Pulmonary artery endothelial cell (primary cell): ENCODE results near the gene FKBP6. TPM values are rescaled to one million over a fixed set of nuclear protein-coding genes. Genes with fewer than 3 reads are reported as not detected.
"Not testable (repeated sequence)": the region's sequence is repeated elsewhere in the genome, so short reads cannot be mapped to it uniquely, and the experiment has no call there.

Experiments used
- DNase-seq: peaks from one replicate; pipeline ENCODE4 v3.0.0-alpha.2; 2011; ENCODE audit warnings: low read depth, low spot score
- total RNA-seq: library from RNA; depleted of rRNA; stranded (reverse); fragments of >200 nt; gene quantifications from 2 replicates; pipeline ENCODE4 v1.2.3, GENCODE V29; 2014

Gene FKBP6
- total RNA-seq, 1 donor from 2014 or later = not detected

- no peak for DNase-seq
Measured at GRCh38 chr7:73356159-73356558, 28.2 kb downstream of the FKBP6 start.

GRCh38 chr7:73358590-73359275 is 30.8 kb downstream of the FKBP6 start:
- DNase-seq = no peak

GRCh38 chr7:73359306-73359705 is 31.3 kb downstream of the FKBP6 start:
- no peak for DNase-seq

- no peak for DNase-seq
Measured at GRCh38 chr7:73359746-73360375, 31.9 kb downstream of the FKBP6 start.

GRCh38 chr7:73360590-73360989 is 32.6 kb downstream of the FKBP6 start:
- DNase-seq = not testable (repeated sequence)

- no peak for DNase-seq
Measured at GRCh38 chr7:73363225-73364005, 35.5 kb downstream of the FKBP6 start.

- no peak for DNase-seq
Measured at GRCh38 chr7:73364006-73364728, 36.2 kb downstream of the FKBP6 start.

GRCh38 chr7:73366127-73366526 is 38.2 kb downstream of the FKBP6 start:
- DNase-seq = no peak

- DNase-seq = no peak
Measured at GRCh38 chr7:73366990-73367389, 39.0 kb downstream of the FKBP6 start.

GRCh38 chr7:73369009-73369408 is 41.0 kb downstream of the FKBP6 start:
- no peak for DNase-seq

- DNase-seq = no peak
Measured at GRCh38 chr7:73369622-73370021, 41.7 kb downstream of the FKBP6 start.

- DNase-seq = no peak
Measured at GRCh38 chr7:73373741-73374140, 45.8 kb downstream of the FKBP6 start.

- DNase-seq = not testable (repeated sequence)
Measured at GRCh38 chr7:73376262-73376661, 48.3 kb downstream of the FKBP6 start.

- no peak for DNase-seq
Measured at GRCh38 chr7:73376671-73377412, 48.9 kb downstream of the FKBP6 start.

GRCh38 chr7:73377413-73378200 is 49.6 kb downstream of the FKBP6 start:
- DNase-seq = not testable (repeated sequence)

- no peak for DNase-seq
Measured at GRCh38 chr7:73382934-73383503, 55.1 kb downstream of the FKBP6 start.

- DNase-seq = no peak
Measured at GRCh38 chr7:73387221-73387828, 59.4 kb downstream of the FKBP6 start.

GRCh38 chr7:73387908-73388414 is 60.0 kb downstream of the FKBP6 start:
- no peak for DNase-seq

GRCh38 chr7:73391396-73391795 is 63.4 kb downstream of the FKBP6 start:
- no peak for DNase-seq
